GM18861 (cell line): ENCODE measurements around the gene FAM20A.
"Not testable (repeated sequence)": the region's sequence is repeated elsewhere in the genome, so short reads cannot be mapped to it uniquely, and the experiment has no call there.

ENCODE experiments used
- ATAC-seq: cut with Tn5 transposase; IDR thresholded peaks from one replicate; pipeline ENCODE4 v1.9.1; 2021; ENCODE audit not compliant: unreplicated experiment

The FAM20A gene

DNA sequence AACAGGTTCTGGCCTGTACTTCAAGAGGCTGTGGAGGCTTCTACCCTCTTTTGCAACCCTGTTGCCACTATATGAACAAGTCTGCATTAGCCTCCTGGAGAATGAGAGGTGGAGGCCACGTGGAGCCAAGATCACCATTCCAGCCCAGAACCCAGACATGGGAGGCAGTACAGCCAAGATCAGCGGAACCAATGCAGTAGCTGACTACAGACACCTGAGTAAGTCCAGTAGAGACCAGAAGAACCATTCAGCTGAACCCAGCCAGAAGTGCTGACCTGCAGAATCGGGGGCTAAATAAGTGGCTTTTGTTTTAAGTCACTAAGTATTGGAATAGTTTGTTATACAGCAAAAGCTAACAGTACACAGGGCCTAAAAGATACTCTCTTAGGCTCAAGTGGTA, 12.1 kb downstream of the FAM20A start:
- no peak for ATAC-seq

- ATAC-seq, result no peak
These were observed 12.8 kb downstream of the FAM20A start for GRCh38 chr17:68588362-68588761.

GRCh38 chr17:68587847-68588246, 13.3 kb downstream of the FAM20A start:
- no peak for ATAC-seq

DNA sequence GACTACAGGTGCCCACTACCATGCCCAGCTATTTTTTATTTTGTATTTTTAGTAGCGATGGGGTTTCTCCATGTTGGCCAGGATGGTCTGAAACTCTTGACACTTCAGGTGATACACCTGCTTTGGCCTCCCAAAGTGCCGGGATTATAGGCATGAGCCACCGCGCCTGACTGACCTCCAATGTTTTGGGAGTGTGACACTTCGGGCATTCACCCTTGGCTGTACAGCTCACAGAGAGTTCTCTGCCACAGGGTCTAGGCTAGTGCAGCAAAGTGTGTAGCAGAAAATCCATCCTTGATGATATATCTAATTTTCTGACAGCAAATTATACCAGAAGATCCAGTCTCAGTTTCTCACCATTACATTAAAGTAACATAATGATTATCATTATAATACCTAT, 14.1 kb downstream of the FAM20A start:
- no peak for ATAC-seq

DNA sequence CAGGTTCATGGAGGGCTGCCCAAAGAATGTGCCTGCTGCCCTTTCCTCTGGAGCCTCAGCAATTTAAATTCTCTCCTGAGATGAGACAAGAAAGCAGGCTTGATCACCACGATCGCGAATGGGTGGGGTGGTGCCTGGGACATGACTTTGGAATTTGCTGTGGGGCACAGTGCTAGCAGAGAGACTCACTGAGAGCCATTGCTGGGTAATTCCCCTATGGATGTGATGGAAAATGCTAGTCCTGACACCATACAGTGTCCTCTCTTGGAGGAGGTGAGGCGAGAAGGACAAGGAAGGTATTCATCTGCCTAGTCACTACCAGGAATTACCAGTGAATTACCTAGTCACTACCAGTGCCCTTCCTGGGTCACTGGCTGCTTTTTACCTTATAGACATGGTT, 15.5 kb downstream of the FAM20A start:
- ATAC-seq, result no peak

- ATAC-seq, result no peak
These were observed 16.4 kb downstream of the FAM20A start for GRCh38 chr17:68584581-68585303.

- ATAC-seq, result not testable (repeated sequence)
These were observed 18.3 kb downstream of the FAM20A start for GRCh38 chr17:68582867-68583266.

GRCh38 chr17:68581863-68582645, 19.1 kb downstream of the FAM20A start:
- no peak for ATAC-seq

DNA sequence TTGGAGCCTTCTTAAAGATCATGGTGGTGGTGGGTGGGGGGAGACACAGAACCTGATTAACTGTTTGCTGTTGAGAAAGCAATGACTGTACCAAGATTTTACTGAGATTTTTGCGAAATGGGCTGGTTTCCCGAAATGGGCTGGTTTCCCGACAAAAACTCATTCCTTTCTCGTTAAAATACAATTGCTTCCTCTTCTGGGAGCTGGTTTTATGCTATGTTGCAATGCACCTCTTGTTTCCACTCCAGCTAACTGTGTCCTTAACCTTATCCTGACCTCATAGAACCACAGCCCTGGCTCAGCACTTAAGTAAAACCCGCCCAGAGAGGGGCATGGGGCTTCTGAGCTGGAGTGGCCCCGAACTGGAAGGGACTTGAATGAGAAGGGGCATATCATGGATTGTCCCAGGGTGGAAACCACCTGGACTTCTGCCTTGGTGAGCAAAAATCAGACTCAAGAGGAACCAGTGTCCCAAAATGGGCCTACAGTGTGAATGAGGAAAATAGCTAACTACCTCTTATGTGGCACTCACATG, 20.9 kb downstream of the FAM20A start:
- ATAC-seq, result no peak

GRCh38 chr17:68579194-68579927, 21.8 kb downstream of the FAM20A start:
- ATAC-seq, result no peak

GRCh38 chr17:68578236-68578635, 22.9 kb downstream of the FAM20A start:
- ATAC-seq, result no peak

DNA sequence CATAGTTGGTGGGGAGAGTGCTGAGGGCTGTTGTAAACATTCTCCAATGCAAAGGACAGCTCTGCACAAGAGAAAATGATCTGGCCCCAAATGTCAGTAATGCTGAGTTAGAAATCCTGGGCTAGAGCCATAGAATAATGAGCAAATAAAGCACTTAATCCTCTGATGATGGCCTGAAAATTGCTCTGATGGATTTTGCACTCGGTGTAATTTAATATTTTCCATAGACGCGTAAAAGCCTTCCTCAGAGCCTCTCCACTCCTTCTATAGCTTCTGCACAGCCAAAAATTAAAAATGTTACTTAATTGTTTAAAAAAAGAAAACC, 23.7 kb downstream of the FAM20A start:
- no peak for ATAC-seq

- ATAC-seq, result no peak
These were observed 24.2 kb downstream of the FAM20A start for GRCh38 chr17:68576811-68577496.

- ATAC-seq, result no peak
These were observed 25.0 kb downstream of the FAM20A start for GRCh38 chr17:68576137-68576536.

DNA sequence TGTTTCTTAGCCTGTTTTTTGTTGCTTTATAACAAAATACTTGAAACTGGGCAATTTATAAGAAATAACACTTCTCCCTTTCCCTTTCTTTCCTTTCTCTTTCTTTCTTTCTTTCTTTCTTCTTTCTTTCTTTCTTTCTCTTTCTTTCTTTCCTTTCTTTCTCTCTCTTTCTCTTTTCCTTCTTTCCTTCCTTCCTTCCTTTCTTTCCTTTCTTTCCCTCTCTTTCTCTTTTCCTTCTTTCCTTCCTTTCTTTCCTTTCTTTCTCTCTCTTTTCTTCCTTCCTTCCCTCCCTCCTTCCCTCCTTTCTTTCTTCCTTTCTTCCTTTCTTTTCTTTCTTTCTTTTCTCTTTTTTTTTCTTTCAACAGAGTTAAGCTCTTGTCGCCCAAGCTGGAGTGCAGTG, 27.8 kb downstream of the FAM20A start:
- ATAC-seq, result no peak

GRCh38 chr17:68572138-68572842, 28.9 kb downstream of the FAM20A start:
- no peak for ATAC-seq

DNA sequence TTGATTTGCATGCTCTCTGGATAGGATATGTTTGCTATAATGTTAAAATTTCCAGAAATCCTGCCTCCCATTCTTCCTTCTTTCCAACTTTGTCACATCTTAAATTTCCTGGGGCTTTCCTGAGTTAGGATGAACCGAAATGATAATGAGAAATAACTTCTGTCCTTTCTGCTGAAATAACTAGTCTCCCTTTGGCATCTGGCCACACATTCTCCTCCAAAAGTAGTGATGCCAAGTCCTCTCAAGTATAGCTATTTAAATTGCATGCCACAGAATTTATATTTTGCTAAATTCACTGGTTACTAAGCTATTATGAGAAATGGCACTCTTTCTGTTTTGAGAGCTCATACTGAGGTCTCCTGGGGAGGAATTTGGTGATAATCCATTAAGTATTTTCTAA, 30.6 kb downstream of the FAM20A start:
- ATAC-seq, result no peak

DNA sequence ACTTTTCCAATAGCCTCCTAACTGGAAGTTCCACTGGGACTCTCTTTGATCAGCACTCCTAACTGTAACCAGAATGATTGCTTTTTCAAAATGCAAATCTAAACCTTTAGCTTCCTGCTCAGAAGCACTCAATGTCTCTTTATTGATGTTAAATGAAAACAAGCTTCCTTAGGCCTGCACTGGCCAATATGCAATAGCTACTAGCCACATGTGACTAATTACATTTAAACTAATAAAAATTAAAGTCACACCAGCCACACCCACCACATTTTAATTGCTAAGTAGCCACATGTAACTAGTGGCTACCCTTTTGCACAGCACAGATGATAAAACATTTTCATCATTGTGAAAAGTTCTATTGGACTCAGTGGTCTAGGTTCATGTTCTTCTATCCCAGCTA, 31.8 kb downstream of the FAM20A start:
- ATAC-seq, result no peak

DNA sequence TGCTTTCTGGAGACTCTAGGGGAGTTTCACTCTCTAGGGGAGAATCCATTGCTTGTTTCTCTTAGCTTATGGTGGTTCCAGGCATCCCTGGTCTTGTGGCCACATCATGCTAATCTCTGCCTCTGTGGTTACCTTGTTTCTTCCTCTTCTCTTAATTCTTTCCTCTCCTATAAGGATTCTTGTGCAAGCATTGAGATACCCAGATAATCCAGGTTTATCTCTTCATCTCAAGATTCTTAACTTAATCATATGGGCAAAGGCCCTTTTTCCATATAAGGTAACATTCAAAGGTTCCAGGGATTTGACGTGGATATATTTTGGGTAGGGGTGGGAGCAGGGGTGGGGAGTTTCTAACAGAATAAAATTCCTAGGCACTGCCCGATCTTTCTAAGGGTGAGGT, 32.6 kb downstream of the FAM20A start:
- no peak for ATAC-seq

GRCh38 chr17:68567581-68567980, 33.6 kb downstream of the FAM20A start:
- ATAC-seq, result no peak

- no peak for ATAC-seq
These were observed 34.1 kb downstream of the FAM20A start for GRCh38 chr17:68567035-68567434.
